ENCODE results near the gene TOLLIP.
"Not testable (repeated sequence)": the region's sequence is repeated elsewhere in the genome, so short reads cannot be mapped to it uniquely, and the experiment has no call there.

- not testable (repeated sequence) for TF ChIP-seq EP300, POLR2A, POLR2AphosphoS5 (IDR thresholded peaks at IDR 0.05)
- TF ChIP-seq, protein P1, sequence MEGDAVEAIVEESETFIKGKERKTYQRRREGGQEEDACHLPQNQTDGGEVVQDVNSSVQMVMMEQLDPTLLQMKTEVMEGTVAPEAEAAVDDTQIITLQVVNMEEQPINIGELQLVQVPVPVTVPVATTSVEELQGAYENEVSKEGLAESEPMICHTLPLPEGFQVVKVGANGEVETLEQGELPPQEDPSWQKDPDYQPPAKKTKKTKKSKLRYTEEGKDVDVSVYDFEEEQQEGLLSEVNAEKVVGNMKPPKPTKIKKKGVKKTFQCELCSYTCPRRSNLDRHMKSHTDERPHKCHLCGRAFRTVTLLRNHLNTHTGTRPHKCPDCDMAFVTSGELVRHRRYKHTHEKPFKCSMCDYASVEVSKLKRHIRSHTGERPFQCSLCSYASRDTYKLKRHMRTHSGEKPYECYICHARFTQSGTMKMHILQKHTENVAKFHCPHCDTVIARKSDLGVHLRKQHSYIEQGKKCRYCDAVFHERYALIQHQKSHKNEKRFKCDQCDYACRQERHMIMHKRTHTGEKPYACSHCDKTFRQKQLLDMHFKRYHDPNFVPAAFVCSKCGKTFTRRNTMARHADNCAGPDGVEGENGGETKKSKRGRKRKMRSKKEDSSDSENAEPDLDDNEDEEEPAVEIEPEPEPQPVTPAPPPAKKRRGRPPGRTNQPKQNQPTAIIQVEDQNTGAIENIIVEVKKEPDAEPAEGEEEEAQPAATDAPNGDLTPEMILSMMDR (IDR thresholded peaks at IDR 0.05): not testable (repeated sequence)
Measured at GRCh38 chr11:1243521-1243920, 65.9 kb downstream of the TOLLIP start.

Data from stomach (tissue), 4 donors.